ENCODE results near the gene MRPL1. TPM values are rescaled to one million over a fixed set of nuclear protein-coding genes. Genes with fewer than 3 reads are reported as not detected.

Gene MRPL1
- total RNA-seq, 1 experiment from 2014 or later = 43.6 TPM

DNA sequence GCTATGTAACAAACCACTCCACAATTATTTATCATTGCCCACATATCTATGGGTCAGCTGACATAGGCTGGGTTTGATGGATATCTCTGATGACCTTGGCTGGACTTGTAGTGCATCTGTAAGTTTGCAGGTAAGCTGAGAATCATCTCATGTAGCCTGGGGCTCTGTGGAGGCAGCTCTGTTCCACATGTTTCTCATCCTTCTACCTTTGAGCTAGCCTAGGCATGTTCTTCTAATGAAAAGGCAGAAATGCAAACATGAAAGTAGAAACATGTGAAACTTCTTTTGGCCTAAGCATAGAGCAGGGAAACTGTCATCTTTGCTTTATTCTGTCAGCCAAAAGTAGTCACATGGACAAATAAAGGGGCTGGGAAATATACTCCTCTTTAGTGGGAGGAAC lies 18.2 kb downstream of the MRPL1 start:
- peaks cover 5% of the 10 kb centered on the region; the same call in 1 of the 2 replicates for H3K36me3 ChIP-seq
- no peak overlapping the region for H3K4me3 ChIP-seq
- no peak for DNase-seq
- H3K27me3 ChIP-seq = no peaks in the 10 kb centered on the region
- H3K9me3 ChIP-seq = no peaks in the 10 kb centered on the region

DNA sequence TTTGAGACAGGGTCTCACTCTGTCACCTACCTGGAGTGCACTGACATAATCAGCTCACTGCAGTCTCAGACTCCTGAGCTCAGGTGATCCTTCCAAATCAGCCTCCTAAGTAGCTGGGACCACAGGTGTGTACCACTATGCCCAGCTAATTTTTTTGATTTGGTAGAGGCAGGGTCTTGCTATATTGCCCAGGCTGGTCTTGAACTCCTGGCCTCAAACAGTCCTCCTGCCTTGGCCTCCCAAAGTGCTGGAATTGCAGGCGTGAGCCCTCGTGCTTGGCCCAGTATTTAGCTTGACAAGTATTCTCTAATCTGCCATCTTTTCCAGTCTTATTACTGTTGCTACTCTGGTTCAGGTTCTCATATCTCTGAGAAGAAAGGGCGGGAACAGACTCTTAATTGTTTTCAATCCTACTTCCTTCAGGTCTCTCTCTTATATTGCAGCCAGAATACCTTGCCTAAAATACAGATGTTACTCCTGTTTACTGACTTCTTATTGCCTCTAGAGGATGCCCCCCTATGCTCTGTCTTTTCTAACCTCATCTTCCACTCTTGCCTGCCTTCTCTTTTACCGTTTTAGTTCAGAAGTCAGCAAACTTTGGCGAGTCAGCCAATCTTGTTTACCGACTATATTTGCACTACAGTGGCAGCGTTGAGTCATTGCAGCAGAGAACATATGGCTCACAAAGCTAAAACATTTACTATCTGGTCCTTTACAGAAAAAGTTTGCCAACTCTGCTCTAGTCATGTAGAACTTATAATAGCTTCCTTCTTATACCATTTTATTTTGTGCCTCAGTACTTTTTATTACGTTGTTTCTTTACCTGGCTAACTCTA lies 19.0 kb downstream of the MRPL1 start:
- H3K9me3 ChIP-seq = no peaks in the 10 kb centered on the region
- H3K36me3 ChIP-seq = peaks cover 5% of the 10 kb centered on the region; the same call in 1 of the 2 replicates
- H3K27me3 ChIP-seq = no peaks in the 10 kb centered on the region
- H3K4me3 ChIP-seq = no peak overlapping the region
- peak; percentile 24 for DNase-seq

DNA sequence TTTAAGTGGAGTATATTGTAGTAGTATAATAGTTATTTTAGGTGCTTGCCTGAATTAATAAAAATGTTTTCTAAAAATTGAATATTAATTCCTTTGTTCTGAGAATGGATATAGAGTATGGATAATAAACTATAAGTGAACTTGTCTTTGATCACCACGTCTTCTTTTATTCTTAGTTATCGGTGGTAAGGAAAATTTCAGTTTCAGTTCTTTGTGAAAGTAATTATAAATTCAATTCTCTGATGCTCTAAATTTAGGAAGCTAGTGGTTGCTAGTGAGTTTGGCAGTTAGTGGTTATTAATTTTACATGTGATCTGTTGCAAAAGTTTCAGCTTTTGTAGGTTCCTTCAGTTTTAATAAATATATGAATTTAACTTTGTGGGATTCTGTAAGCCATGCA lies 30.8 kb downstream of the MRPL1 start:
- H3K27me3 ChIP-seq = no peaks in the 10 kb centered on the region
- no peaks in the 10 kb centered on the region; the same call in none of the 2 replicates for H3K36me3 ChIP-seq
- no peaks in the 10 kb centered on the region for H3K9me3 ChIP-seq
- H3K4me3 ChIP-seq = no peak overlapping the region
- no peak for DNase-seq

- no peak for DNase-seq
- no peaks in the 10 kb centered on the region; the same call in 1 of the 2 replicates for H3K36me3 ChIP-seq
- no peaks in the 10 kb centered on the region for H3K9me3 ChIP-seq
Measured at GRCh38 chr4:77899607-77900006, 37.0 kb downstream of the MRPL1 start.

GRCh38 chr4:77903186-77903585 lies 40.6 kb downstream of the MRPL1 start:
- Histone ChIP-seq H3K27me3 (no peaks in the 10 kb centered on the region), H3K4me3 (no peak overlapping the region), H3K36me3 (no peaks in the 10 kb centered on the region; the same call in 1 of the 2 replicates), H3K9me3 (no peaks in the 10 kb centered on the region)
- DNase-seq = no peak

More at GRCh38 chr4:77899607-77900006, 37.0 kb downstream of the MRPL1 start:
- Histone ChIP-seq H3K4me3 (no peak overlapping the region), H3K27me3 (no peaks in the 10 kb centered on the region)

DNA sequence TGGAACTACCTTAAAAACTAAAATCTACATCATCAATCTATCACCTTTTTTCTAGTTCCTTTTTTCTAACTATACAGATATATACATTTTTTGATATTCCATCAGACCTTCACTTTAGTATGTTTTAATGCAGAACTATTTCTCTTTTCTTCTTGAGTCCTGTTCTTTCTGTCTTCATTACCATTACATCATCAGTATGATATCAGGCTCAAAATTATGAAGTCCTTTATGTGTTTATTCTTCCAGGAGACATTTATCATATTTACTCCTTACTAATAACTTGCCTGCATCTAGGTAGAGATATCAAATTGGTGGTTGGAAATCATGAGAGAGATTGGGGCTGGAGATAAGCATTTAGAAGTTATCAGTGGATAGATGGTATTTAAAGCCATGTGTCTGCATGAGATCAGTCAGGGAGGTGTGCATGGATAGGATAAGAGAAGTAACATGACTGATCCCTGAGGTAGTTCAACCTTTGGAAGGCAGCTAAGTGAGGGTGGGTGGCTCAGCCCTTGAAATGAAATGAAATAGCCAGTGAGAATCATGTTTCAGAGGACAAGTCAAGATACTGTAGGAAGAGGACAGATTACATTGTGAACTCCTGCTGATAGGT lies 43.1 kb downstream of the MRPL1 start:
- Histone ChIP-seq H3K36me3 (peaks cover 7% of the 10 kb centered on the region), H3K27me3 (no peaks in the 10 kb centered on the region), H3K4me3 (no peak overlapping the region), H3K9me3 (no peaks in the 10 kb centered on the region)
- no peak for DNase-seq

DNA sequence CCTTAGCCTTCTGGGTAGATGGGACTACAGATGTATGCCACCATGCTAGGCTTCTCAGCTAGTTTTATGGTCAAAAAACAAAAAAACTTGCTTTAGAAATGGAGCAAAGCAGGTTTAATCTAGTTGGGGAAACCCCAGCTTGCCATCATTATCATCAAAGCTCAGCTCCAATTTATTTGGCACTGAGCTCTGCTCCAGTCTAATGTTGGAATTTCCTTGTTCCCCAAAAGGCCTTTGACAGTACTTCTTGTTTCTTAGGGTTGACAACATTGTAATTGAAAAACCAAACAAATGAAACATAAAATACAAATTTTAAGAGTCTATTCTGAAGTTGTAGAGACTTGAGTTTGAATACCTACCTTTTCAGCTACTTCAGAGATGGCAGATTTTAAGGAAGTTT lies 48.0 kb downstream of the MRPL1 start:
- no peaks in the 10 kb centered on the region for H3K9me3 ChIP-seq
- H3K4me3 ChIP-seq = no peak overlapping the region
- no peaks in the 10 kb centered on the region for H3K27me3 ChIP-seq
- peaks cover 17% of the 10 kb centered on the region for H3K36me3 ChIP-seq
- DNase-seq = no peak

DNA sequence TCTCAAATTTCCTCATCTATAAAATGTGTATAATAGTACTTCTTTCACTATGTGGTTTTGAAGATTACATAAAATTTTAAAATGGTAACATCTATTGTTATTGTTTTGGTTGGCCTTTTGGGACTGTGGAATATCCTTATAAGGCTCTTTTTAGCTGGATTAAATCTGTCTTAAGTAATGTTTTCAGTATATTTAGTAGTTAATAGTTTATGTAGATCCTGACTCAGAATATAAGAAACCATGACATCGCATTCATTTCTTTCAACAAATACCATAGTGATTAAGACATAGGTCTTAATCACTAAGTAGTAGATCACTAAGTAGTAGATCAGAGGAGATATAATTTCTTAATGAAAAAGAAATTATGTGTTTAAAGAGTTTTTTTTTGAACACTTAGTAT lies 48.5 kb downstream of the MRPL1 start:
- no peak overlapping the region for H3K4me3 ChIP-seq
- no peaks in the 10 kb centered on the region for H3K27me3 ChIP-seq
- DNase-seq = no peak
- peaks cover 17% of the 10 kb centered on the region for H3K36me3 ChIP-seq
- no peaks in the 10 kb centered on the region for H3K9me3 ChIP-seq

DNA sequence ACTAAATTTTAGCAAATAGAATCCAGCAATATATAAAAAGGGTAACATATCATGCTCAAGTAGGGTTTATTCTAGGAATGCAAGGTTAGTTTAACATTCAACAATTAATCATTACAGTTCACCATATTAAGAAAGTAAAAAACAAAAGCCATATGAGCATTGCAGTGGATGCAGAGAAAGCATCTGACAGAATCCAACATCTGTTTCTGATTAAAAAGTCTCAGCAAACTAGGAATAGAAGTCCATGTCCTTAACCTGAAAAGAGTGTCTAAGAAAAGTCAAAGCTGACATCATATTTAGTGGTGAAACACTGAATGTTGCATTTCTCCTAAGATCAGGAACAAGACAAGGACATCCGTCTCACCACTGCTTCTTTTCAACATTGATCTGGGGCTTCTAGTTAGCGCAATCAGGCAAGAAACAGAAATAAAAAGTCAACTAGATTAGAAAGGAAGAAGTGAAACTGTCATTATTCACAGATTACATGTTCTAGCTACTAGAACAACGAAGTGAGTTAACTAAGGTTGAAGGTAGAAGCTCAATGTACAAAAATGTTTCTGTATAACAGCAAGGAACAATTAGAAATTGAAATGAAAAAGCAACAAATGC lies 49.3 kb downstream of the MRPL1 start:
- no peak overlapping the region for H3K4me3 ChIP-seq
- H3K27me3 ChIP-seq = no peaks in the 10 kb centered on the region
- peaks cover 17% of the 10 kb centered on the region for H3K36me3 ChIP-seq
- H3K9me3 ChIP-seq = no peaks in the 10 kb centered on the region
- no peak for DNase-seq

DNA sequence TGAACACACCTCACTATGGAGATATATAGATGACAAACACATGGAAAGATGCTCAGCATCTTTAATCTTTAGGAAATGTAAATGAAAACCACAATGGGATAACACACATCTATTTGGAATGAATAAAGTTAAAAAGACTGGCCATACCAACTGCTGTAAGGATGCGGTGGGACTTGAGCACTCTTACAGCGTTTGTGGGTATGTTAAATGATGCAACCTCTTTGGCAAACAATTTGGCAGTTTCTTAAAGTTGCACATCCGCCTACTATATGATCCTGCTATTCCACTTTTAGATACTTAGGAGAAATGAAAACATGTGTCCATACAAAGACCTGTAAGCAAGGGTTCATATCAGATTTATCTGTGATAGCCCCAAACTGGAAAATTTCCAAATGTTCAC lies 50.7 kb downstream of the MRPL1 start:
- H3K9me3 ChIP-seq = no peaks in the 10 kb centered on the region
- H3K27me3 ChIP-seq = no peaks in the 10 kb centered on the region
- no peak for DNase-seq
- peaks cover 17% of the 10 kb centered on the region for H3K36me3 ChIP-seq
- no peak overlapping the region for H3K4me3 ChIP-seq

- DNase-seq = no peak
Measured at GRCh38 chr4:77917075-77917474, 54.4 kb downstream of the MRPL1 start.

GRCh38 chr4:77917601-77918000 lies 55.0 kb downstream of the MRPL1 start:
- no peaks in the 10 kb centered on the region for H3K9me3 ChIP-seq
- no peak for DNase-seq

More at GRCh38 chr4:77917075-77917474, 54.4 kb downstream of the MRPL1 start:
- Histone ChIP-seq H3K36me3 (peaks cover 2% of the 10 kb centered on the region; the same call in 1 of the 2 replicates), H3K27me3 (no peaks in the 10 kb centered on the region), H3K4me3 (no peak overlapping the region), H3K9me3 (no peaks in the 10 kb centered on the region)

GRCh38 chr4:77920371-77920770 lies 57.7 kb downstream of the MRPL1 start:
- no peak for DNase-seq
- peaks cover 5% of the 10 kb centered on the region; the same call in 1 of the 2 replicates for H3K36me3 ChIP-seq
- H3K9me3 ChIP-seq = 0 out of 2 replicates have a peak, but pooled peaks cover 3% of the 10 kb centered on the region
- no peak overlapping the region for H3K4me3 ChIP-seq
- H3K27me3 ChIP-seq = no peaks in the 10 kb centered on the region

More at GRCh38 chr4:77917601-77918000, 55.0 kb downstream of the MRPL1 start:
- no peak overlapping the region for H3K4me3 ChIP-seq
- 0 out of 2 replicates have a peak, but pooled peaks cover 2% of the 10 kb centered on the region for H3K36me3 ChIP-seq
- H3K27me3 ChIP-seq = no peaks in the 10 kb centered on the region

DNA sequence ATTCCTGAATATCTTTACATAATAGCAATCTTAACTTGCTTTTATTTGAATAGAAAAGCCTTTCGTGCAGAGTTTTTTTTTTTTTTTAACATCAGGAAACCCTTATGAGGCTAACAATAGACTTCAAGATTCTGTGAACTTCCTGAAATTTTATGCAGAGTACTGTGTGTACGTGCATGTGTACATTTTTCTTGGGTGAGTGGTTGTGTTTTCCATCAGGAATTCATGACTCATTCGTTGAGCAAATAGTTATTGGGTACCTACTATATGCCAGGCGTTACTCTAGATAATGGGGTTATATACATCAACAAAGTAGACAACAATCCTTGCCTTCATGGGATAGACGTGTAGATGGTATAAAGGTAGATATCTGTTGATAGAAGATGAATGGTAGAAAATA lies 59.1 kb downstream of the MRPL1 start:
- Histone ChIP-seq H3K9me3 (0 out of 2 replicates have a peak, but pooled peaks cover 3% of the 10 kb centered on the region), H3K4me3 (no peak overlapping the region), H3K36me3 (peaks cover 5% of the 10 kb centered on the region; the same call in 1 of the 2 replicates), H3K27me3 (no peaks in the 10 kb centered on the region)
- DNase-seq = no peak

DNA sequence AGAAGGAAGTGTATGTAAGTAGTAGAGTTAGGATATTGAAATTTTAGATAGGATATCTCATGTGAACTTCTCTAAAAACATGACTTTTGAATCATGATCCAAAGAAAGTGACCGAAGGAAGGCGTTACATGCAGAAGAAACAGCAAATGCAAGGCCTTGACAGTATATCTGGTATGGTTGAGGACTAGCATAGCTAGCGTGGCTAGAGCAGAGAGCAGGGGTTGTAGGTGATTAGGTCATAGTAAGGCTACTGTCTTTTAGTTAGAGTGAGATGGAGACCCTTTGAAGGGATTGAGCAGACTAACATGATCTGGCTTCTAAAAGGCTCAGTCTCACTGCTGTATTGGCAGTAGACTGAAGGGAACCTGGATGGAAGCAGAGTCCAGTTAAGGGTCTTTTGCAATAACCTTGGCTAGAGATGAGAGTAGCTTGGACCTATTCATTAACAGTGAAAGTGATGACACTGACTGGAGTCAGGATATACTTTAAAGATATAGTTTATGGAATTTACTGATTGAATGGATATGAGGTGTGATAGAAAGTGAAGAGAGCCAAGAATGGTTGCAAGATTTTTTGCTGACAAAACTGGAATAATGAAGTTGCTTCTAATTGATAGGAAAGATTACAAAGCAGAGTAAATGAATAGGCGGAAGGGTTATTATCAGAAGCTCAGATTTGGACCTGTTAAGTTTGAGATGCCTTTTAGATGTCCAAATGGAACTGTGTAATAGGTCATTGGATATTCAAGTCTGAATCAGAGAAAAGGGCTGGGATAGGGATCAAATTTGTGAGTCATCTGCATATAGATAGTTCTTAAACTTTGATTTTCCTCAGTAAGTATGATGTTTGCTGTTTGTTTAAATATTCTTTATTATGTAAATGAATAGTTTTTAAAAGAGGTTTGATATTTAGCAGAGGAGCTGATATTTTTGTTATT lies 59.8 kb downstream of the MRPL1 start:
- Histone ChIP-seq H3K36me3 (peaks cover 5% of the 10 kb centered on the region; the same call in 1 of the 2 replicates), H3K4me3 (no peak overlapping the region), H3K27me3 (no peaks in the 10 kb centered on the region), H3K9me3 (0 out of 2 replicates have a peak, but pooled peaks cover 3% of the 10 kb centered on the region)
- no peak for DNase-seq
